Activated T-cell treated with anti-CD3 and anti-CD28 coated beads for 4 hours (primary cell): ENCODE results near the gene GULP1.
"Not testable (repeated sequence)": the region's sequence is repeated elsewhere in the genome, so short reads cannot be mapped to it uniquely, and the experiment has no call there.

Source experiments
- DNase-seq: peaks from one replicate; pipeline ENCODE4 v3.0.0-alpha.2; 2020

GULP1 gene

GRCh38 chr2:188435115-188435514 is 143.4 kb downstream of the GULP1 start:
- no peak for DNase-seq

- no peak for DNase-seq
Observed at GRCh38 chr2:188437537-188437936, 145.9 kb downstream of the GULP1 start.

- no peak for DNase-seq
Observed at GRCh38 chr2:188439986-188440385, 148.3 kb downstream of the GULP1 start.

- no peak for DNase-seq
Observed at GRCh38 chr2:188440849-188441248, 149.2 kb downstream of the GULP1 start.

- no peak for DNase-seq
Observed at GRCh38 chr2:188441288-188441947, 149.7 kb downstream of the GULP1 start.

- no peak for DNase-seq
Observed at GRCh38 chr2:188443207-188443606, 151.5 kb downstream of the GULP1 start.

GRCh38 chr2:188444106-188444835 is 152.6 kb downstream of the GULP1 start:
- DNase-seq: no peak

- DNase-seq: no peak
Observed at GRCh38 chr2:188449561-188449960, 157.9 kb downstream of the GULP1 start.

GRCh38 chr2:188449971-188450370 is 158.3 kb downstream of the GULP1 start:
- DNase-seq: no peak

GRCh38 chr2:188450732-188451483 is 159.2 kb downstream of the GULP1 start:
- no peak for DNase-seq

- no peak for DNase-seq
Observed at GRCh38 chr2:188452084-188452483, 160.4 kb downstream of the GULP1 start.

GRCh38 chr2:188456114-188456909 is 164.6 kb downstream of the GULP1 start:
- DNase-seq: no peak

- no peak for DNase-seq
Observed at GRCh38 chr2:188459061-188459460, 167.4 kb downstream of the GULP1 start.

- DNase-seq: not testable (repeated sequence)
Observed at GRCh38 chr2:188466078-188466477, 174.4 kb downstream of the GULP1 start.

GRCh38 chr2:188466761-188467160 is 175.1 kb downstream of the GULP1 start:
- DNase-seq: no peak

GRCh38 chr2:188471166-188471565 is 179.5 kb downstream of the GULP1 start:
- DNase-seq: no peak

GRCh38 chr2:188473306-188473705 is 181.6 kb downstream of the GULP1 start:
- DNase-seq: no peak

GRCh38 chr2:188474316-188474715 is 182.6 kb downstream of the GULP1 start:
- no peak for DNase-seq

GRCh38 chr2:188475945-188476344 is 184.3 kb downstream of the GULP1 start:
- DNase-seq: no peak

- no peak for DNase-seq
Observed at GRCh38 chr2:188477564-188478103, 186.0 kb downstream of the GULP1 start.

- no peak for DNase-seq
Observed at GRCh38 chr2:188478724-188479123, 187.1 kb downstream of the GULP1 start.

- DNase-seq: no peak
Observed at GRCh38 chr2:188481474-188481873, 189.8 kb downstream of the GULP1 start.

GRCh38 chr2:188485496-188485895 is 193.8 kb downstream of the GULP1 start:
- no peak for DNase-seq
